Measurements from ENCODE around the gene UBL4B. TPM values are rescaled to one million over a fixed set of nuclear protein-coding genes. Genes with fewer than 3 reads are reported as not detected.

UBL4B gene
- total and polyA plus RNA-seq, 2 donors (not counting 1 experiment from before 2014, with no cell fraction given) = not detected

GRCh38 chr1:110091381-110091780 lies 20.9 kb upstream of the UBL4B start:
- Histone ChIP-seq H3K36me3 (replicated peaks in 1 of 2; ENCODE audit: control extremely low read depth in 1 of 2, control insufficient read depth in 1 of 2, extremely low read depth in 1 of 2, insufficient read depth in 2 of 2, low read length in 1 of 2) (no peaks in the 10 kb centered on the region), H3K79me2 (ENCODE audit: control insufficient read depth, insufficient read depth, low read length) (no peaks in the 10 kb centered on the region), H3K27ac (ENCODE audit: low read length in 2 of 2) (no peak overlapping the region), H4K20me1 (ENCODE audit: control insufficient read depth, insufficient read depth, low read length, poor library complexity, severe bottlenecking) (no peaks in the 10 kb centered on the region), H3K4me2 (replicated peaks; ENCODE audit: low read depth, low read length, poor library complexity, severe bottlenecking) (no peak overlapping the region), H2AFZ (ENCODE audit: insufficient read depth, low read depth, low read length, poor library complexity, severe bottlenecking) (no peak overlapping the region), H3K4me1 (ENCODE audit: control insufficient read depth in 2 of 2, insufficient read depth in 2 of 2, low read length in 2 of 2) (peaks cover 0 to 4% of the 10 kb centered on the region in 2 donors), H3K9me3 (ENCODE audit: control extremely low read depth in 1 of 3, control insufficient read depth in 2 of 3, insufficient read depth in 1 of 3, low read length in 2 of 3) (peaks cover 0 to 3% (median 0%) of the 10 kb centered on the region in 3 donors), H3K27me3 (replicated peaks in 1 of 4; ENCODE audit: control extremely low read depth in 1 of 4, control insufficient read depth in 3 of 4, insufficient read depth in 4 of 4, low read length in 3 of 4) (peaks cover 0 to 19% (median under 1%) of the 10 kb centered on the region in 4 experiments), H3K4me3 (ENCODE audit: control extremely low read depth in 1 of 5, extremely low read depth in 1 of 5, insufficient read depth in 1 of 5, low read depth in 2 of 5, low read length in 4 of 5) (no peak overlapping the region), H3K9ac (ENCODE audit: low read length) (no peak overlapping the region)
- no CpG with 5 or more reads among the region's 2 CpGs for WGBS (ENCODE audit: insufficient coverage)
- Mint-ChIP-seq H3K4me3 (no peak overlapping the region), H3K27me3 (peaks cover 42% of the 10 kb centered on the region), H3K27ac (no peak overlapping the region), H3K9me3 (ENCODE audit: insufficient read depth) (no peaks in the 10 kb centered on the region), H3K4me1 (no peaks in the 10 kb centered on the region)
- DNase-seq (no peak), ATAC-seq (ENCODE audit: low read depth) (no peak)
- CTCF ChIA-PET = interaction anchor here (0.6 to 3.9 kb wide), 9 partner anchors 10 to 404 kb away, joined by 3 to 33 read pairs (median 5); no protein-coding TSS in a partner anchor
- intact Hi-C loops (cut with micrococcal nuclease) = no loop called here
- POLR2A ChIA-PET = no interaction called here
- TF ChIP-seq CTCF (IDR thresholded peaks at IDR 0.05) (no peak), EZH2 (IDR thresholded peaks at IDR 0.05; ENCODE audit: borderline replicate concordance, insufficient read depth, low read depth, low read length, poor library complexity, severe bottlenecking) (no peak)

- 100% methylated on average over 2 of the region's 3 CpGs for WGBS (ENCODE audit: insufficient coverage)
- Histone ChIP-seq H3K4me3 (ENCODE audit: control extremely low read depth in 1 of 5, extremely low read depth in 1 of 5, insufficient read depth in 1 of 5, low read depth in 2 of 5, low read length in 4 of 5) (no peak overlapping the region), H3K36me3 (replicated peaks in 1 of 2; ENCODE audit: control extremely low read depth in 1 of 2, control insufficient read depth in 1 of 2, extremely low read depth in 1 of 2, insufficient read depth in 2 of 2, low read length in 1 of 2) (no peaks in the 10 kb centered on the region), H3K27ac (ENCODE audit: low read length in 2 of 2) (no peak overlapping the region), H3K4me2 (replicated peaks; ENCODE audit: low read depth, low read length, poor library complexity, severe bottlenecking) (no peak overlapping the region), H3K9me3 (ENCODE audit: control extremely low read depth in 1 of 3, control insufficient read depth in 2 of 3, insufficient read depth in 1 of 3, low read length in 2 of 3) (peaks cover 0 to 3% (median 0%) of the 10 kb centered on the region in 3 donors), H4K20me1 (ENCODE audit: control insufficient read depth, insufficient read depth, low read length, poor library complexity, severe bottlenecking) (no peaks in the 10 kb centered on the region), H2AFZ (ENCODE audit: insufficient read depth, low read depth, low read length, poor library complexity, severe bottlenecking) (no peak overlapping the region), H3K79me2 (ENCODE audit: control insufficient read depth, insufficient read depth, low read length) (no peaks in the 10 kb centered on the region), H3K4me1 (ENCODE audit: control insufficient read depth in 2 of 2, insufficient read depth in 2 of 2, low read length in 2 of 2) (peaks cover 0 to 4% of the 10 kb centered on the region in 2 donors), H3K9ac (ENCODE audit: low read length) (no peak overlapping the region), H3K27me3 (replicated peaks in 1 of 4; ENCODE audit: control extremely low read depth in 1 of 4, control insufficient read depth in 3 of 4, insufficient read depth in 4 of 4, low read length in 3 of 4) (peaks cover 0 to 14% (median 0%) of the 10 kb centered on the region in 4 experiments)
- Mint-ChIP-seq H3K27me3 (peaks cover 42% of the 10 kb centered on the region), H3K4me1 (no peaks in the 10 kb centered on the region), H3K9me3 (ENCODE audit: insufficient read depth) (no peaks in the 10 kb centered on the region), H3K27ac (no peak overlapping the region), H3K4me3 (no peak overlapping the region)
- no peak for DNase-seq
- ChIA-PET CTCF (interaction anchor here (1.0 to 3.9 kb wide), 10 partner anchors 10 to 404 kb away, joined by 3 to 33 read pairs (median 4); no protein-coding TSS in a partner anchor), POLR2A (no interaction called here)
- TF ChIP-seq EZH2 (IDR thresholded peaks at IDR 0.05; ENCODE audit: borderline replicate concordance, insufficient read depth, low read depth, low read length, poor library complexity, severe bottlenecking) = no peak
- TF ChIP-seq CTCF (IDR thresholded peaks at IDR 0.05) = no peak
- ATAC-seq (ENCODE audit: low read depth) = no peak
- intact Hi-C loops (cut with micrococcal nuclease) = no loop called here
Measured at GRCh38 chr1:110091791-110092190, 20.5 kb upstream of the UBL4B start.
